Lower lobe of right lung (tissue), 2 donors: Measurements from ENCODE around the gene PLPPR2. TPM values are rescaled to one million over a fixed set of nuclear protein-coding genes. Genes with fewer than 3 reads are reported as not detected.
A peak's percentile ranks its signal among the peaks of the same experiment; 100 is the strongest.
"Not testable (repeated sequence)": the region's sequence is repeated elsewhere in the genome, so short reads cannot be mapped to it uniquely, and the experiment has no call there.

ENCODE experiments used
- ATAC-seq, 2 donors: fragments of 200-7000 bp; cut with Tn5 transposase; one replicate each; pipeline ENCODE4 v1.9.1; 2020 to 2022; ENCODE audit warnings: mild to moderate bottlenecking in 2 of 2, moderate library complexity in 2 of 2
- DNase-seq: peaks from one replicate; pipeline ENCODE4 v3.0.0-alpha.2; 2020
- H3K27ac ChIP-seq: fragments of 200-600 bp; one replicate; pipeline ENCODE4 v1.8.0; 2022
- H3K27me3 ChIP-seq: fragments of 200-600 bp; one replicate; pipeline ENCODE4 v1.8.0; 2022; ENCODE audit warnings: low read depth
- H3K36me3 ChIP-seq: fragments of 200-600 bp; one replicate; pipeline ENCODE4 v1.8.0; 2022; ENCODE audit warnings: mild to moderate bottlenecking
- H3K4me1 ChIP-seq: fragments of 200-600 bp; one replicate; pipeline ENCODE4 v1.8.0; 2022
- H3K4me3 ChIP-seq: fragments of 200-600 bp; one replicate; pipeline ENCODE4 v1.8.0; 2022; ENCODE audit warnings: mild to moderate bottlenecking
- H3K9me3 ChIP-seq: fragments of 200-600 bp; one replicate; pipeline ENCODE4 v1.8.0; 2022
- CTCF ChIP-seq: fragments of 200-600 bp; IDR thresholded peaks from one replicate; pipeline ENCODE4 v1.8.0; 2022; ENCODE audit warnings: antibody characterized with exemption, mild to moderate bottlenecking
- intact Hi-C: fragments of 100-400 bp; cut with DNase I; formaldehyde crosslinking; loops from one replicate; pipeline ENCODE4 v1.11.0; 2022
- total RNA-seq: library from RNA; stranded (reverse); fragmentation: NEBNext Ultra II Directional; extraction: Animal tissue kit (Norgen Biotek cat#: 25700); gene quantifications from one replicate; pipeline ENCODE4 v1.2.1, GENCODE V29; 2021
- donor health status: DM: no; HTN: yes; CAD: no; lungs with severe emphysema.

PLPPR2 gene
- total RNA-seq, 1 donor from 2014 or later, result 21.3 TPM

DNA sequence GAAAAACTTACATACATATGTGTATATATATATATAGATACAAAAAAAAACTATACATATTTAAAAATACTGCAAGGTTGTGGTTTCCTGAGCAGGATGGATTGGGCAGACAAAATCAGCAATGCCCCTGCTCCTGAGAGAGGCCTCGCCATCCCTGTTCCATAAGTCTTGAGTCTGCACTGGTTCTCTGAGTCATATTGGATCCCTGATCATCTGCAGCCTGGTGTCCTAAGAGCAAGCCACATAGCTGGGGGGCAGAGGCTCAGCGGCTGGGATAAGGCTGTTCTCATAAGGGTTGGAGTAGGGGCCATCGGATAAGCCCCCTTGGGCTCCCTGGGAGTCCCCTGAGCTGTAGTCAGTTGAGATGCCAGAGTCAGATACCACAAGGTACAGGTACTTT is 22.5 kb downstream of the PLPPR2 start:
- H3K27ac ChIP-seq, result no peak overlapping the region
- intact Hi-C loops, result no loop called here
- H3K4me3 ChIP-seq, result no peak overlapping the region
- DNase-seq (no peak), ATAC-seq (no peak)
- peaks cover 66% of the 10 kb centered on the region for H3K4me1 ChIP-seq
- H3K36me3 ChIP-seq, result peaks cover 12% of the 10 kb centered on the region
- H3K9me3 ChIP-seq, result no peaks in the 10 kb centered on the region
- peaks cover 3% of the 10 kb centered on the region for H3K27me3 ChIP-seq
- TF ChIP-seq CTCF, result no peak

- Histone ChIP-seq H3K4me3 (no peak overlapping the region), H3K9me3 (no peaks in the 10 kb centered on the region), H3K36me3 (peaks cover 12% of the 10 kb centered on the region), H3K27ac (no peak overlapping the region), H3K27me3 (peaks cover 9% of the 10 kb centered on the region), H3K4me1 (peaks cover 73% of the 10 kb centered on the region)
- ATAC-seq, result no peak
- DNase-seq, result peak; percentile 64
- TF ChIP-seq CTCF, result peak; percentile 67
- intact Hi-C loops, result no loop called here
Measured at GRCh38 chr19:11378319-11379189, 23.3 kb downstream of the PLPPR2 start.

- H3K4me1 ChIP-seq, result peaks cover 71% of the 10 kb centered on the region
- intact Hi-C loops, H3K27ac ChIP-seq, H3K9me3 ChIP-seq, DNase-seq, ATAC-seq, H3K27me3 ChIP-seq, H3K4me3 ChIP-seq: not testable (repeated sequence)
- peaks cover 12% of the 10 kb centered on the region for H3K36me3 ChIP-seq
Measured at GRCh38 chr19:11379269-11379845, 24.1 kb downstream of the PLPPR2 start.

DNA sequence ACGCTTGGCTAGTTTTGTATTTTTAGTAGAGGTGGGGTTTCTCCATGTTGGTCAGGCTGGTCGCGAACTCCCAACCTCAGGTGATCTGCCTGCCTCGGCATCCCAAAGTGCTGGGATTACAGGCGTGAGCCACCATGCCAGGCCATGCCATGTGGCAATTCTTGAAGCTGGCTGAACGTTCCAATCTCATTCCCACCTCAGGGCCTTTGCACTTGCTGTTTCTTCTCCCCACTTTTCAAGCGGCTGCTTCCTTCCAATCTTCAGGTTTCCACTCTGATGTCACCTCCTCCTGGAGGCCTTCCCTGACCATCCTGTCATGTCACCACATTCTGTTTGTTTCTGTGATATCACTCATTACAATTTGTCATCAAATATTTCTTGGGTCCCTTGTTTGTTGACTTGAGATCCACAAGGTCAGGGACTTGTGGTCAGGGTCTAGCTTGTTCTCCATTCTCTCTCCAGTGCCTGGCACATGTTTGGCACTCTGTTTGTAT is 24.7 kb downstream of the PLPPR2 start:
- no peak for TF ChIP-seq CTCF
- H3K9me3 ChIP-seq, result no peaks in the 10 kb centered on the region
- intact Hi-C loops, result no loop called here
- no peak overlapping the region for H3K27ac ChIP-seq
- H3K27me3 ChIP-seq, result peaks cover 9% of the 10 kb centered on the region
- no peak for DNase-seq
- H3K4me3 ChIP-seq, result peak overlapping the region; percentile 76
- H3K36me3 ChIP-seq, result peaks cover 12% of the 10 kb centered on the region
- peaks cover 76% of the 10 kb centered on the region for H3K4me1 ChIP-seq
- ATAC-seq, result no peak

- peak; percentile 89 to 92 for ATAC-seq
- H3K36me3 ChIP-seq, result peaks cover 12% of the 10 kb centered on the region
- H3K4me3 ChIP-seq, result peak overlapping the region; percentile 76
- peak; percentile 84 for TF ChIP-seq CTCF
- H3K4me1 ChIP-seq, result peaks cover 70% of the 10 kb centered on the region
- intact Hi-C loops, result no loop called here
- DNase-seq, result peak; percentile 95
- peak overlapping the region; percentile 90 for H3K27ac ChIP-seq
- H3K9me3 ChIP-seq, result no peaks in the 10 kb centered on the region
- H3K27me3 ChIP-seq, result peaks cover 9% of the 10 kb centered on the region
Measured at GRCh38 chr19:11380653-11381537, 25.7 kb downstream of the PLPPR2 start.
